T follicular helper cell (primary cell): Measurements from ENCODE around the gene GIMAP7.
"Not testable (repeated sequence)": the region's sequence is repeated elsewhere in the genome, so short reads cannot be mapped to it uniquely, and the experiment has no call there.

Experiments used
- DNase-seq: peaks from one replicate; pipeline ENCODE4 v3.0.0-alpha.2; 2020; ENCODE audit warnings: low read depth

Gene GIMAP7

DNA sequence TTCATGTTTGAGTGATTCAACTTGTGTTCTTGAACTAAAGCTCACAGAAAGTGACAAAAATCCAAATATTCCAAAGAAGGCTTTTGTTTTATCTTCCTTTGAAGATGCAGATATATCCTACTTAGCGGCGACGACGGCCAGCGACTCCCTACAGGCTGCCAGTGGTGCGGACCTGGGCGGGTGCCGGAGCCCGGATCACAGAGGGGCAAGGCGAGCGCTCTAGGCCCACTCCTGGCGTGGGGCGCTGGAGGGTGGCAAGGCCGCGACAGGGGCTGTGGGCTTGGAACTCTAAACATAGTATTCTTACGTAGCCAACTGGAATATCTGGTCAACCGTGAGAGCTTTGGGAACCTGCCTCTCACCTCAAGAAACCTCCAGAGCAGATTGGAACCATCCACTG, 914 bp upstream of the GIMAP7 start:
- no peak for DNase-seq

DNA sequence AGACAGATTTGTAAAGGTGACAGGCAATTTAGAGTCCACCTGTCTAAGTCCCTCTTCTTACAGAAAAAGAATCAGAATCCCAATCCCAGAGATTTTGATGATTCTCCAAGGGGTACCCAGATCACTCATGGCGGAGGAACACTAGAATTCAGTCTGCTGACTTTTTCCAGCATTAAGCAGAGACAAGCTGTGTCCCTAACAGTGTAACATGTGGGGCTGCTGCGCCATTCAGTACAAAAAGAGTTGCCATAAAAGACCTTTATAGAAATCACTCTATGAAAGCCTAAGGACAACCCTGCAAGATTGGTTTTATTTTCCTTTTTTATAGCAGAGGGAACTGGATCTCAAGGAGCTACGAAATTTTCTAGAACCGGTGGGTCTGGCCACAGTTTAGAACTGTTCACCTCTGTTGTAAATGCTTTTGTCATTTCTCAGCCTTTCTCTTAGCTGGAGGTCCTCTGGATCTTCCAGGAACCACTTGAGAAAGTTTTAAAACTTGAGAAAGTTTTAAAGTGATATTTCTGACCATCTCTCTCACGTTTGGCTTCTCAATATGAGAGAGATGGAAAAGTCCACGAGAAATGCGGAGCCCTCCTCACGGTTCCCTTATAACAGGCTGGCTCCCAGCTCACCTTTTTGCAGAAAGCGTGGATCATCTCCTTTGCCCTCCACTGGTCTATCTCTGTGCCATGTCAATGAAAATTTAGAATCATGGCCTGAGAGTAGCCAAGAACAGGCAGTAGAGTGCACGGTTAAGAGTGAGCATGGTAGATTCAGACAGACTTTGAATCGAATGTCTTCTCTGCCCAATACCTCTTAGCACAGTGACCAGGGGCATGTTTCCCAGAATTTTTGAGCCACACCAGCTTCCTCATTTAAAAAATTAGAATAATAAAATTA, 826 bp downstream of the GIMAP7 start:
- no peak for DNase-seq

DNA sequence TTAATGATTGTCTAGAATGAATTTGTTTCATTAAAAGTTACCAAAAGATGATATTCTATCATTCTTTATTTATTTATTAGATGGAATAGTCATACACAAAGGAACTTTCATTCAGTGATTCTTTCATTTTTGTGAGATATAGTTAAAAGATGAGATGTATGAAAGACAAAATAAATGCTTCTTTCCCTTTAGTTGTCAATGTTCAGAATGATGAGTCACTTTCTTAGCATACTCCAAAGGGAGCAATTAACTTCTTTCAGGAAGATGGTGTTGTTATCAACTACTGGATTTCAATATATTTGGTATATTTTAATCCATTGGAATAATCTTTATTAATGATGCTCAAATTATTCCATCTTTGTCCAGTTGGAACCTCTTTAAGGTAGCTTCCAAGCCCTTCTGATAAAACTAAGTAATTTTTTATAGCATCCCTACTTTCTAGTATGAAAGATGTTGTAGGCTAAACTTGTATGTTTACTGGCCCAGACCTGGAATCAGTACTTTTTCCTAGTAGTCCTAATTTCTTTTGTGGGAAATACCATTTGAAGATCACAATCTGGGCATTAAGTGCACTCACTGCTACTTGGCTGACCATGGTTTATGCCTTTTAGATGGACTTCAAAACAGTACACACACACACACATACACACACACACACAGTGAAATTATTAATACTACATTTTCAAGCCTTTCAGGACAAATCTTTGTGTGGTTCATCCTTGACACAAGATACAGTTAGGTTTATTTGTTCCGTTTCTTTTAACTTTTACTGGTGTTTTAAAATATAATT, 2.5 kb downstream of the GIMAP7 start:
- DNase-seq, result no peak

DNA sequence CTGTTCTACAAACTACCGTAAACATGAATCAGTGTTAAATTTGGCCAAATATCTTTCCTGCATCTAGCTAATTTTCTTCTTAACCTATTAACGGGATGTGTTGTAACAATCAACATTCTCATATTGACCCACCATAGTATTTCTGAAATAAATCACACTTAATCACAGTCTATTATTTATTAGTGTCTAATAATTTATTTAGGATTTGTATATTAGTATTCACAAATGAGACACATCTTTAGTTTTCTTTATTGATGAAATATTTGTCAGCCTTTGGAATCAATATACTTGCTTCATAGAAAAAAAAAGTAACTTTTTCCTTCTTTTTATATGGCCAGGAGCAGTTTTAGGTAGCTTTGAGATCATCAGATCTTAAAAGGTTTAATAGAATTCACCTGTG, 4.6 kb downstream of the GIMAP7 start:
- DNase-seq, result no peak

DNA sequence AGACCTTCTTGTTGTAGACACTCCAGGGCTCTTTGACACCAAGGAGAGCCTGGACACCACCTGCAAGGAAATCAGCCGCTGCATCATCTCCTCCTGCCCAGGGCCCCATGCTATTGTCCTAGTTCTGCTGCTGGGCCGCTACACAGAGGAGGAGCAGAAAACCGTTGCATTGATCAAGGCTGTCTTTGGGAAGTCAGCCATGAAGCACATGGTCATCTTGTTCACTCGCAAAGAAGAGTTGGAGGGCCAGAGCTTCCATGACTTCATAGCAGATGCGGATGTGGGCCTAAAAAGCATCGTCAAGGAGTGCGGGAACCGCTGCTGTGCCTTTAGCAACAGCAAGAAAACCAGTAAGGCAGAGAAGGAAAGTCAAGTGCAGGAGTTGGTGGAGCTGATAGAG, 5.5 kb downstream of the GIMAP7 start:
- DNase-seq, result no peak

DNA sequence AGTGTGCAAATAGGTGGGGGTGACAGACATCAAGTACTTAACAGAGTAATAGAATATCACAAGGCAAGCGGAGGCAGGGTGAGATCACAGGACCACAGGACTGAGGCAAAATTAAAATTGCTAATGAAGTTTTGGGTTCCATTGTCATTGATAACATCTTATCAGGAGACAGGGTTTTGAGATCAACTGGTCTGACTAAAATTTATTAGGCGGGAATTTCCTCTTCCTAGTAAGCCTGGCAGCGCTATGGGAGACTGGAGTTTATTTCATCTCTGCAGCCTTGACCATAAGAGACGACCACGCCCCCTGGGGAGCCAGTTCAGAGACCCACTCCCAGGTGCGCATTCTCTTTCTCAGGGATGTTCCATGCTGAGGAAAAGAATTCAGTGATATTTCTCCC, 8.3 kb downstream of the GIMAP7 start:
- DNase-seq, result not testable (repeated sequence)

DNA sequence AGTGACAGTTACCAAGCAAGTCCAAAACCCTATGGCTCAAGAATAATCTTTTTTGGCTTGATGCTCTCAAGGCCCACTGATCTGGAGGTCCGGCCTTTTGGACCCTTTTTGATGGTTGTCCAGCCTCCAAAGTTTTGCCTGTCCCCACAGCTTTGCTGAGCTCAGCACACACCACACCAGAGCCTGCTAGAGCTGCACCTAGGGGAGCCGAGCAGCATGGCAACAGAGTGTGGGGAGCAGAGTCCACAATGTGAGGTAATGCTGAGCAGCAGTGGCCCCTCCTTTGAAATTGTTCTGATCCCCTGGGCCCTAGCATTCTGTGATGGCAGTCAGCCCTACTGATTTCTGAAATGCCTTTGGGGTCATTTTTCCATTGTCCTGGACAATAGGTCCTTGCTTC, 9.3 kb downstream of the GIMAP7 start:
- DNase-seq, result no peak

DNA sequence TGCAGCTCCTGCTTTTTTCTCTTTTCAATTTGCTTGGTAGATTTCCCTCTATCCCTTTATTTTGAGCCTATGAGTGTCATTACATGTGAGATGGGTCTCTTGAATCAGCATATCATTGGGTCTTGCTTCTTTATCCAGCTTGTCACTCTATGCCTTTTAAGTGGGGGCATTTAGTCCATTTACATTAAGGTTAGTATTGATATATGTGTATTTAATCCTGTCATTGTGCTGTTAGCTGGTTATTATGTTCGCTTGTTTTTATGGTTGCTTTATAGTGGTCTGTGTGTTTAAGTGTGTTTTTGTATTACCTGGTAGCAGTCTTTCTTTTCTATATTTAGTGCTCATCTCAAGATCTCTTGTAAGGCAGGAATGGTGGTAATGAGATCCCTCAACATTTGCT, 17.0 kb downstream of the GIMAP7 start:
- DNase-seq, result no peak

DNA sequence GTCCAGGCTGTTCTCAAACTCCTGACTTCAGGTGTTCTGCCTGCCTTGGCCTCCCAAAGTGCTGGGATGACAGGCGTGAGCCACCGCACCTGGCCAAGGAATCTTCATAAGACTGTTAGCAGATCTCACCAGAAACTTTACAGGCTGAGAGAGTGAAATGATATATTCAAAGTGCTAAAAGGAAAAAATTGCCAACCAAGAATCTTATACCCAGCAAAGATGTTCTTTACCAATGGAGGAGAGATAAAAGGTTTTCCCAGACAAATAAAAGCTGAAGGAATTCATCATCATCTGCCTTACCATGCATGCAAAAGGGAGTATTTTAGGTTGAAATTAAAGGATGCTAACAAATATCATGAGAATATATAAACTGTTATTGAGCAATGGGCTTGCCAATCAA, 23.6 kb downstream of the GIMAP7 start:
- no peak for DNase-seq

DNA sequence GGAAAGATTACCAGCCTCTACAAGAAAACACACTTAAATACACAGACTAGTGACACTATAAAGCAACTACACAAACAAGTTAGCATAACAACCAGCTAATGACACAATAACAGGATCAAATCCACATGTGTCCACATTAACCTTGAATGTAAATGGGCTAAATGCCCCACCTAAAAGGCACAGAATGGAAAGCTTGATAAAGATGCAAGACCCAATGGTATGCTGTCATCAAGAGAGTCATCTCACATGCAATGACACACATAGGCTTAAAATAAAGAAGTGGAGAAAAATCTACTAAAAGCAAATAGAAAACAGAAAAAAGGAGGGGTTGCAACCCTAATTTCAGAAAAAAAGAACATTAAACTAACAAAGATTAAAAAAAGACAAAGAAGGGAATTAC, 38.5 kb downstream of the GIMAP7 start:
- no peak for DNase-seq

DNA sequence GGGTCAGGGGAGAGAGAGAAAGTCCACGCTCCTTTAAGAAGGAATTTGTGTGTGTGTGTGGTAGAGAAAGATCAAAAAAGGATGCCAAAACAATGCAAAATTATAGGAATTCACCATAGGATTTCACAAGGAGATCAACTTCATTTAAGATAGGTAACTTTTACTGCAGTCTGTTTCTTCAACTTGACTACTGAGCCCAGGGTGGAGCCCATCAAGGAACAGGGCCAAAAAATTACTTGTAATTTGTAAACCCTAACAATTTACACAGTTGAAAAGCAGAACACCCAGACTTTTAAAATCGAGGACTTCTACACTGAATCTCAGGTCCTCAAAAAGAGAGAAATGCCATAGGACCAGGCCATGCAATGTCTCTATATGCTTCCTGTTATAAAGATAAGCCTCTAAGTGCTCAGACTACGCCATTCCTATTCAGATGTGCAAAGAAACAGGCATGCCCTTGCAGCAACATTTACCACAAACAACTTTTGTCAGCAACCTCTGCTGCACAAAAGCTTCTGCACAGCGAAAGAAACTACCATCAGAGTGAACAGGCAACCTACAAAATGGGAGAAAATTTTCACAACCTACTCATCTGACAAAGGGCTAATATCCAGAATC, 42.0 kb downstream of the GIMAP7 start:
- no peak for DNase-seq

DNA sequence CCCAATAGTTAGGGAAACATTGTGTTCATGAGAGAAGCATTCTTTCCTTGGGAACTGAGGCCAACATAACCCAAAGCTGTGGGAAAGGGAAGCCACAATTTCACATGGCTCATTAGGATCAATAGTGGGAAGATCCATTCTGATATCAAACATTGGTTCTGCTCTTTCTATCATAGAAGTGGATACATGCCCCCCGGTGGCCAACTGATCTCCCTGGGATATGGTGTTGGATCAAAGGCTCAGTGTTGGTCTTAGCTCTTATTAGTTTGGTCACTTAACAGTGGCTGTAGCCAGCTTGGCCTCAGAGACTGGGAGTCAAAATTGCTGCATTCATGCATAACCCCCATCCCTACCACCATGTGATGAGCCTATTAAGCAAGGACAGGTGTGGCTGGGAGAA, 45.8 kb downstream of the GIMAP7 start:
- no peak for DNase-seq

DNA sequence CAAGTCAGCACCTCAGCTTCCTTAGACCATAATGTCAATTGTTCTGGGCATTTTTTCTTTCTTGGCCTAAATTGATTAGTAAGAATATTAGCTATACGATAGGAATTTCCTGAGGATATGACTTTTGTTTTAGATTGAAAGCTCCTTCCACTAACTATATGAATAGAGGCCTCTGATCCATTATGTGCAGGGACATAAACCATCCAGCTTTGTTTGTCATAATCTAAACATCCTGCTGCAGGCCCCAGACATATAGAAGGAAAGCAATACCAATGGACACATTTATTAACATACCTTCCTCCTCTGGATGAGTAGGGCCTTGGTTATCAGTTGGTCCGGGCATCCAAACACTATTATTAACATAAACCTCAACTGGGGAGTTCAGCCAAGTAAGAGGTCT, 48.2 kb downstream of the GIMAP7 start:
- DNase-seq, result no peak

DNA sequence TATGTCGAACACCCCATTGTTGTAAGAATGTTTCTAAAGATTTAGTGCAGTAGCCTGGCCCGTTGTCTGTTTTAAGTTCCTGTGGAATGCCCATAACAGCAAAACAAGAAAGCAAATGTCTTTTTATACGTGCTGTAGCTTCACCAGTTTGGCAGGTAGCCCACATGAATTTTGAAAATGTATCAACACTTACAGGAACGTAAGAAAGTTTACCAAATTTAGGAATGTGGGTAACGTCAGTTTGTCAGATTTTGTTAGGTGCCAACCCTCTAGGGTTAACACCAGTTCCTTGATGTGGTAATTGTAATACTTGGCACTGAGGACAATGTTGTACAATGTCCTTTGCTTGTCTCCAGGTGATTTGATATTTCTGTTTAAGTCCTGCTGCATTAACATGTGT, 49.3 kb downstream of the GIMAP7 start:
- no peak for DNase-seq

DNA sequence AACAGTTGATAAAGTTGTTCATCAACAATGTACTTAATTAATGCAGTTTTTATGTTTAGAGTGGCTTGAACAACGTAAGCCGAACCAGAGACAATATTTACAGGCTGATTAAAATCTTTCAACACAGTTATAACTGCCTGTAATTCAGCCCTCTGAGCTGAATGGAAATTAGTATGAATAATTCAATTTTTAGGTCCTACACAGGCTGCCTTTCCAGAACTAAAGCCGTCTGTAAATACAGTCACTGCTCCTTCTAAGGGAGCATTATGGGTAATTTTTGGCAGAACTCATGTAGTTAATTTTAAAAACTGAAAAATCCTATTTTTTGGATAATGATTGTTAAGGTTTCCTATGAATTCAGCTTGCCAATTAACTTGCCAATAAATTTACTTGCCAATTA, 49.9 kb downstream of the GIMAP7 start:
- no peak for DNase-seq

DNA sequence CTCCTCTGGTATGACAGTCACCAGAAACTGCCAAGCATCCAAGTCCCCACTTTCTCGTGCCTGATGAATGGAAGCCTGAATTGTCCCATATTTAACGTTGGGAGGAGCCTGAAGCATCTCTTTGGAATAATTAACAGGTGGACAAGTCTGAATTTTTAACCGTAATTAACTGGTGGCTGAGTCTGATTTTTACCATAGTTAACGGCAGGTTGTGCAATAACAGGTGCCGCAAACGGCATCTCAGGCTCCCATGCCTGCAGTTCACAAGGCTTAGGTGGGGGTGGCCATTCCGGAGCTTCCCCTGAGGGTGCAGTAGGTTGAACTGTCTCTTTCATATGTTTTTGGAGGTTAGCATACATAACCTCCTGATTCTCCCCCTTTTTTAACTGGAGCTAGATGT, 50.6 kb downstream of the GIMAP7 start:
- no peak for DNase-seq

DNA sequence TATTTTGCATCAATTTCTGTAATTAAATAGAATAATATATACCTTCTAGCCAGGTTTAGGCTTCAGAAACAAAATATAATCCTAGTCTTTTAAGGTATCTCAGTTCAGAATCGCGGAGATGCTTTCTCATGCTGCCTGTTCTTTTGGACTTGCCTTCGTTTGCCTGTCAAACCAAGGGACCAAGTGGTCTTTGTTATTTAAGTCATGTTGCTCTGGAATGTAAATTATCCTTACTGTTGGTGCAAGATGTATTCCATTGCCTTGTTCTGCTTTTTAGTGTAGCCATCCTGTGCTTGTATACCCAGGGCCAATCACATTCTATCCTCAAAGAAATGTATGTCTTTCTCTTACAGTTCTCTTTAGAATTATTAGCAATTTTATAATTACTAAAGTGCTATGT, 51.5 kb downstream of the GIMAP7 start:
- no peak for DNase-seq

DNA sequence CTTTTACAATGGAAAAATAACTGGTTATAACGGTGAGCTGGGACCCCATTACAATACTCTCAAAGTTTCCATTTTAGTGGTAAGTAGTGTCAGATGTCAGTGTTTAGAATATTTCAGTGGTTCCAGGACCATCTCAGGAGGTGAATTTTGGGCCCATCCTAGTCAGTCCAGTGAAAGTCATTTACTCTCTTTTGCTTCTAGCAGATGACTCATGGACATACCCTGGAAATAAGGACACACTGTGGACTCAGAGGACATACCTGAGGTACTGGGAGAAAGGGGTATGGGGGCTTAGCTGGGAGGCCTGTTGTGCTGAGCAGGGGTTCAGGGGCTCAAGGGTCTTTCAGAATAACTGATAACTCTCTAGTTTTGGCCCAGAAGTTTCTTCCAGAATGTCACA, 51.9 kb downstream of the GIMAP7 start:
- no peak for DNase-seq

DNA sequence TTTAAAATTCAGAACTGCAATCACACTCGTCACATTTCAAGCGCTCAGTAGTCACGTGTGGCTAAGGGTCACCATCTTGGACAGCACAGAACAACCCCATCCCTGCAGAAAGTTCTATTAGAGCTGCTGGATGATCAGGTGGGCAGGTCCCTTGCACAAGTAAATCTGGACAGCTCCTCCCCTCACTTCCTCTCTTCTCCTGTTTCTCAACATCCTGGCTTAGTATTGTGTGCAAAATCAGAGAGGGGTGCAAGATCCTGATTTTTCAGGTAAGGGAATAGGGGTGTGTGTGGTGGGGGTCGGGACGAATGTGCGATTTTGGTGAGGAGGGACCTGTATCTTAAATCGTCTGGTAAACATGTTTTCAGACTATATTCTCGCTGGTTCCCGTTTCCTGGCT, 52.5 kb downstream of the GIMAP7 start, which contains the start of gene GIMAP4:
Gene GIMAP4 (plus strand): TSS at position 222 of the 400 bp plus-strand sequence. CDS start 2,512 bp downstream, outside the sequence.
- DNase-seq, result no peak

DNA sequence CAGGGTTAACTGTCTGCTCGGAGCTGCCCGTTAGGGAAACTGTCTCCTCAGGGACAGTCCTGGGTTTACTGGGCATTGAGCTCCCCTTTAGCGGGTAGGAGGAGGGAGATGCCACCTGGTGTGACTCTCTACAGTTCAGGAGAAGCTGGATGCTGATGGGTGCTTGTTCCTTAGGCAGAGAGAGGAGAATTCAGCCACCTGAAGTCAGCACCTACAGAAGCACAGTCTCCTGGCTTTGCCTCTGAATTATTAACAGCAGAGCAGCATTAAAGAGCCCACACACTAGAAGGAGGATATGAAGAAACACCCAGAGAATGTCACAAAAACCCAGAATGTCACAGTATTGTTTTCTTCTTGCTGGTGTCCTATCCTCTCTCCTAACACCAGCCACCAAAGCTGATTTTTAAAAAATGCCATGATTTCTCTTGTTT, 53.2 kb downstream of the GIMAP7 start:
- no peak for DNase-seq

DNA sequence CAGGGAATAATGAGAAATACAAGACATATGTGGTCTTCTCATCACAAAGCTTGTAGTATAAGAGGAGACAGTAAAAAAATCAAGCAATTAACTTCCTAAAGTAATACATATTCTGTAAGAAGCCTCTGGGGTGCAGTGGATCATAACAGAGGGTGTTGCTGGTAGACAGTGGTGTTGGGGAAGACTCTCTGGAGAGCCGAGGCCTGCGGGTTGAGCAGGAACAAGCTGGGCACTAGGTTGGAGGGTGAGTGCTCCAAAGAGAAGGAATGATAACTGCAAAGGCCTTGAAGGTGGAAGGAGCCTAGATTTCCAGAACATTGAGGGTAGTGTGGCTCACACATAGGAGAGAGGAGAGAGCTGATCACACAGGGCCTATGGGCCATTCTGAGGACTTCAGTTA, 54.0 kb downstream of the GIMAP7 start:
- peak; percentile 16 for DNase-seq

DNA sequence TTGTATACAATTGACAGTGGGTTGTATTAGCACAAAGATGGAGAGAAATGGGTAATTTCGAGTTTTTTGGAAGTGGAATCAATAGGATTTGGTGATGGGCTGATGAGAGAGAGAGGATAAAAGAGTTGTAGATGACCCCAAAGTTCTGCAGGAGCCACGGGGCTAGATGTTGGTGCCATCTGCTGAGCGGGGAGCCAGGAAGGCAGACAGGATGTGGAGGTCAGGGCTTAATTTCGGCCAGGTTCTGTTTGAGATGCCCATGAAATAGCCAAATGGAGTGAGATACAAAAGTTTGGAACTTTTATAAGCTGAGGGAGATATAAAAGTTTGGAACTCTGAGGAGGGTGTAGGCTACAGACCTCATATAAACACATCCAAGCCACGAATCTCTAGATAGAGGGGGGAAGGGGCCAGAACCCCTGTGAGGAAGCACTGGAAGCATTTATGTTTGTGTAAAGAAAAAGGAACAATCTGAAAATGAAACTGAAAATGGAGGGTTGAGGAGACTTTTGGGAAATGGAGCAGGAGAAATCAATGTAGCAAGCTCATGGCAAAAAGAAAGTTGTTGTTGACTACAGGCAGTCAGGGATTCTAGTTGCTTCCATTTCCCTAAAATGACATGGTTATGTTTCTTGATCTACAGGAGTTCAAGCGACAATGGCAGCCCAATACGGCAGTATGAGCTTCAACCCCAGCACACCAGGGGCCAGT, 54.7 kb downstream of the GIMAP7 start:
- no peak for DNase-seq
